T follicular helper cell (primary cell): ENCODE results near the gene ARNT2.
"Not testable (repeated sequence)": the region's sequence is repeated elsewhere in the genome, so short reads cannot be mapped to it uniquely, and the experiment has no call there.

Source experiments
- DNase-seq: peaks from one replicate; pipeline ENCODE4 v3.0.0-alpha.2; 2020; ENCODE audit warnings: low read depth

Gene ARNT2

DNA sequence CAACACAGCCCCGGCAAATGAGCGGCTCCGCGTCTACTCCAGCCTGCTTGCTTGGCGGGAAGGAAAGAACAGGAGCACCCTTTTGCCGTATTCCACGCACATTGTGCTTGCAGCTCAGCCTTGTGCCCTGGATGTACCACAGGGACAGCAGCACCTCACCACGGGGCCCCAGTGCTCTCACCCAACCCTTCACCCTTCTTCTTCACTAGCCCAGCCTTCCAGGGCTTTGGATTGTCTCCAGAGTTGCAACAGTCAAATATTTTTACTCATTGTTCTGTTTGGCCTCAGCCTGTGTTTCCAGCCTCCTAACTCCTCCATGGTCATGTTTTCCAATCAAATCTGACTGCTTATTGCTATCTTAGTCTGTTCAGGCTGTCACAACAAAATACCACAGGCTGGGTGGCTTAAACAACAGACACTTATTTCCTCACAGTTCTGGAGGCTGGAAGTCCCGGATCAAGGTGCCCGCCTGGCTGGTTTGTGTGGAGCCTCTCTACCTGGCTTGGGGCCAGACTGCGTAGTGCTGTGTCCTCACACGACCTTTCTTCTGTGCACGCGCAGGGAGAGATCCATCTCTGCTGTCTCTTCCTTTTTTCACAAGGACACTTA, 211.7 kb downstream of the ARNT2 start:
- DNase-seq: no peak

DNA sequence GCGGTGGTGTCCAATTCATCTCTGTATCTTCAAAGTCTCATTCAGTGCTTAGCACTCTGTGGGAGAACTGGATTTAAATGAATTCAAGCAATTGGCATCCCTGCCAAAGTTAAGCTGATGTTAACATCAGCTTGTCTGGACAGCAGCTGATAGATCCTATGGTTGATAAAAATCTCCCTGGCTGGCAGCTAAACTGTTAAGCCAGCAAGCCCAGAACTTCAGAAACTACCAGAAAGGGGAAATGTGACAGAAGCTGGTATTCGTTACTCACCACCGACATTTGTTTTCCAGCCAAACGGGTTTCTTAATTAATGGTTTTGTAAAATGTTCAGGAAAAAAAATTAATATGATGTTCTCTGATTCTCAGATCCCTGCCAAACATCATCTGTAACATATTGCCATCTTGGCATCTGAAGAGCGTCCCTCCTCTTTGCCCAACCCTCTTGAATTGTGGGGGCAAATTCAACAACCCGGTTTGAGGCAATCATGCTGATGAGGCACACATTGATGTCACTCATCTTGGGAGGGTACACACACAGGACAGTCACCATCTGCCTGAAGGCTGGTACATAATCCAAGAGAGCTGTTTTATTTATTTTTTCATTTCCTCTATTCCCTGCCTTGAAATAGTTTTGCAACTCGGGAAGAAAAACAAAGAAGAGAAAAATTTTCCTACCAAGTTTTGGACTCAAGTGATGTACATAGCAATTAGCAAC, 214.7 kb downstream of the ARNT2 start:
- no peak for DNase-seq

DNA sequence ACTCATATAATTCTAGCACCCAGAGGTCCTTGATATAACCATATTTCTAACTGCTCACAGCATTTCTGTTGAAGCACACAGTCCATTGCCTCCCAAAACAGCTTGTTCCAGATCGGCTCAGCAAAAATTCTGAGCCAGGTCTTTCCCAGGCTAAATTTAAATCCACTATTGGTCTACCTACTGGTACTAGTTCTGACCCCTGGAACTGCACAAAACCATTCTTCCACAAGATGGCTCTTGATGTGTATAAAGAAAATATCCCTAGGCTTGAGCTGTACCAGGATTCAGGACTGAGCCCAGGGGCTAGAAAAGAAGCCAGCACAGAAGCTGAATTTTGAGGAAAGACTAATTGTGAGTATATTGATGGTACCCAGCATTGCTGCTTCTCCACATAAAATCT, 215.5 kb downstream of the ARNT2 start:
- no peak for DNase-seq

DNA sequence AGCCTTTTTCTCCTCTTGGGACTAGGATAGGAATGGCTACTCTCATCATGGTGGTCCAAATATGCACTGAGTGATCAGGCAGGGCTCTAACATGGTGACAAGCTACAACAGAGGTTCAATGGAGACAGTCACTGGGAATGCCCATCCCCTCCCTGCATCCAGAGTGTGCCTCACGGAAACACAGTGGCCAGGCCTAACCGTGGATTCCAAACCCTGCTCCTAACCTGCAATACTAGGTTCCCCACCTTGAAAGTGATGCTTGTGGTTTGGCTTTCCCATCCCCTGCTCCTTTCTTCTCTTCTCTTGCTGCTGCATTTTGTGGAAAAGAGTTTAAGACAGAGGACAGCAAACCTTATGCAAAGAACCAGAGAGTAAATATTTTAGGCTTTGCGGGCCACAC, 216.0 kb downstream of the ARNT2 start:
- no peak for DNase-seq

DNA sequence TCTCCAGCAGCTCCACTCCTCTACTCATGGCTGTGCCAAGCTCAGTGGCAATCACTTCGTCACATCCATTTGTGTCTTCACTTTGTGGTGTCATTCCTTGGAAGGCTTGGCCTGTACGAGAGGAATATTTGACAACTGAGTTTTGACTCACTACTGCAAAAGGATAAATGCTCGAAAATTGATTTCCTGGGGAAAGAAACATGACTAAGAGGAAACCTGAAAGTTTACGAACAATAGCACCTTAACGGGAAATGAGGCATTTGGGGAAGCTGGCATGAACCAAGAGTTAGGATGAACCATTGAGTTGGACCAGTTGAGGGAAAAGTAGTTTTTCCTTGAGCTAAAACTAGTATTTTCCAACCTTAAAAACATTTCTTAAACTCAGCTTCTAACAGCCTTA, 216.7 kb downstream of the ARNT2 start:
- DNase-seq: no peak

DNA sequence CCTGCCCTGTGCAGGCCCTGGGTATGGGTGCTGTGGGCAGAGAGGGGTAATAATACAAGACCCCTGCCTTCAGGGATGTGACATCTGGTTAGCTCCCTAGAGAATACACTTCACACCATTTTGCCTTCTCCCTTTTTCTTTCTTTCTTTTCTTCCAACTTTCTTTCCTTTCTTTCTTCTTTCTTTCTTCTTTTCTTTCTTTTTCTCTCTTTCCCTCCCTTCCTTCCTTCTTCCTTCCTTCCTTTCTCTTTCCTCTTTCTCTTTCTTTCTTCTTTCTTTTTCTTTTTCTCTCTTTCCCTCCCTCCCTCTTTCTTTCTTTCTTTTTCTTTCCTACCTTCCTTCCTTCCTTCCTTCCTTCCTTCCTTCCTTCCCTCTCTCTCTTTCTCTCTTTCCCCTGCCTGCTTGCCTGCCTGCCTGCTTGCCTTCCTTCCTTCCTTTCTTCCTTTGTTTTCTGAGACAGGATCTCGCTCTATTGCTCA, 222.5 kb downstream of the ARNT2 start:
- DNase-seq: no peak

DNA sequence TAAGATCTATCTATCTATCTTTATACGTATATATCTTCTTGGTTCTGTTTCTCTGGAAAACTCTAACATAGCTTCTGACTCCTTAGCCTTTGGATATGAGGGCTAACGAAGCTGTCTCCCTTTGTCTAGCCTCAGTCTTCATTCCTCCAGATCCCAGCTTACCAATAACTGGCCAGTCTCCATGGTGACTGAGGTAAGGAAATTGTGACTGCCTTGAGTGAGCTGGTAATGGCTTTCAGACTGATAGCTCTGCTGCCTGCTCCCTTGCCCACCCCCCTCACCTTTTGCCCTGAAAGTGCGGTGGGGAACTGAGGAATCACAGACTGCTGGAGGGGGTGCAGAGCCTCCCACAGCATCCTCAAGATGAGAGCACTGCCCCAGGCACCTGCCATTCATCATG, 225.2 kb downstream of the ARNT2 start:
- DNase-seq: no peak

DNA sequence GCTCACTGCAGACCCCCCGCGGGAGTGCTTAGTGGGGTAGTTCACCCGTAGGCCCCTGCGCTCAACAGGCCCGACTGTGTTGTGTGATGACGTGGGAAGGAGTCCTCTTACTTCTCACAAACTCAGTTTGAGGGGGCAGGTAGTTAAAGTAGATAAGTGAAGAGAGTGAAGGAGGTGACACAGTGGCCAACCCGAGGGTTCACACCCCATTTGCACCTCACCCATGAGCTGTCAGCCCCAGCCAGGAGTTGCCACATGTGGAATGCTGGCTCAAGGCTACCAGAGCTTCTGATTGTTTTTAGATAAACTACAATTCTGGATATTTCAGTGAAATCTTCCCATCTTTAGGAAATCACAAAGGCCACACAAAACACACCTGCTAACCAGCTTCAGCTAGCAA, 226.8 kb downstream of the ARNT2 start:
- DNase-seq: no peak

DNA sequence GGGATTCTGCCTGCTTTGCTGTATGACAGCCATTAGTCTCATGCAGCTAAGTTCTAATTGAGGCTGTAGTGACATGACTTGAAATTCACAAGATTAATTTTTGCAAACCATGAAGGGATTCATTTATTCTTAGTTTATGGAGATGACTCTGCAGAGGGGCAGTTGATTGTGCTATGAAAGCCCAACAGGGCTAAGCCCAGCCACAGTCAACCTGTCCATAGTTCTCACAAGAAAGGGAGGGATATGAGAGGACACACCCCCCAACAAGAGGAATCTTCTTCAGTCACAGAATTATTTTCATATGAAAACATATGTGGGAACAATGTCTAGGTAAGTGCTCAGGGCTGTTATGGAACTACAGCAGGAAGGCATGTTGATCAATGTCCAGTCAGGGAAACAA, 229.0 kb downstream of the ARNT2 start:
- no peak for DNase-seq

DNA sequence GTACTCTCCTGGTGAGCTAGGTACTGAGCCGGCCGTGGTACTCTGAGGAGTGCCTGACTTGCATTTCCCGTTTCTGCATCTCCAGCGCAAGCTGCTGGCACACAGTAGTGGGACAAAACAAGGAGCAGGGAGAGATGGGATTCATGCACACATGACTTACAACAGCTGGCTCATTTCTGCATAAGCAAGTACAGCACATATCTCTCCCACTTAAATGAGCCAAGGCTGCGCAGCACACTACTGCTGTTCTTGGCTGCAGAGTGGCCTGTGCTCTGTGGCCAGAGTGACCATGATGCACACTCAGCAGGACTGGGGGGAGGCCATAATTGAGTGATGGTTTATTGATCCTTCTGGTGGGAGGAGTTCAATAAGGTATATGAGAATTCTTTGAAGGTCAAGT, 231.8 kb downstream of the ARNT2 start:
- no peak for DNase-seq

DNA sequence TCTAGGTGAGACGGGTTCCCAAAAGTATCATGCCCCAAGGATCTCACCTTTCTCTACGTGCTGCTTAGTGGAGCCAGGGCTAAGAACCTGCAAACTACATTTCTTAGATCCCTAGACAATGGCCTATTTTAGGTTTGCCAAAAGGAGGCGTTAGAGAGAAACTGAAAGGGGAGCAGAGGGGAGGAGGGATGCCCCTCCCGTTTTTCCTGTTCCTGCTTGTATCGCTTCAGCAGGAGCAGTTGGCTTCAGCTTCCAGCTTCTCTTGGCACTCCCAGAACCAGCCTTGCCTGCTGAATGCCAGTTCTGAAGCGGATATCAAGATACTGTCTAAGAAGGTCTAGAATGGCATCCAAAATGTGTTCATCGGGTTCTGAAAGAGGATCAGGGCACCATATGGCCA, 232.5 kb downstream of the ARNT2 start:
- DNase-seq: no peak

DNA sequence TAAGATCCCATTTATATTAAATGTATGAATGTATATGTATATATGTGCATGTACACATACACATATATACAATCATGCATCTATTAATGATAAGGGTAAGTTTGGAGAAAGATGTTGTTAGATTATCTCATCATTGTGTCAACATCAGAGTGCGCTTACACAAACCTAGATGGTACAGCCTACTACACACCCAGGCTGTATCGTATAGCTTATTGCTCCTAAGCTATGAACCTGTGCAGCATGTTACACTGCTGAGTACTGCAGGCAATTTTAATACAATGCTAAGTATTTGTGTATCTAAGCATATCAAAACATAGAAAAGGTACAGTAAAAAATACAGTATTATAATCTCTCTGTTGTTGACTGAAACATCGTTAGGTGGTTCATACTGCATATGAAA, 233.6 kb downstream of the ARNT2 start:
- DNase-seq: no peak

DNA sequence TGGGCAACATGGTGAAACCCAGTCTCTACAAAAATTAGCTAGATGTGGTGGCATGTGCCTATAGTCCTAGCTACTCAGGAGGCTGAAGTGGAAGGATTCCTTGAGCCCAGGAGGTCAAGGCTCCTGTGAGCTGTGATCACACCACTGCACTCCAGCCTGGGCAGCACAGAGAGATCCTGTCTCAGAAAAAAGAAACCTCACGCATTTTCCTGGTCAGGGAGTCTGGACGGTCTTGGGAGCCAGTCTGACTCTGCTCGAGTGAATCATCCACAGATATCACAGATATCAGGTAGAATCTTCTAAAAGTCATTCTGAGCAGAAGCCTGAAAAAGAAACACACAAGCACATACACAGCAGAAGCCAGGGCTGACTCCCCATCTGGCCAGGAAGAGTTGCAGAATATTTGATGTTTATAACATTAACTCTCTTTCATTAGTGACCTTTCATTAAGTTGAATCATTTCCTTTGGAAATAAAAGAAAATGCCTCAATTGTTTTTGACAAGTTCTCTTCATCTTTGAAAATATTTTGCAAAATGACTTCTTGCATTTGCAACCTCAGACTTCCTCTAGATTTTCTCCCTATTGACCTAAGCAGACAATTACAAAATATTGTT, 234.5 kb downstream of the ARNT2 start:
- no peak for DNase-seq

DNA sequence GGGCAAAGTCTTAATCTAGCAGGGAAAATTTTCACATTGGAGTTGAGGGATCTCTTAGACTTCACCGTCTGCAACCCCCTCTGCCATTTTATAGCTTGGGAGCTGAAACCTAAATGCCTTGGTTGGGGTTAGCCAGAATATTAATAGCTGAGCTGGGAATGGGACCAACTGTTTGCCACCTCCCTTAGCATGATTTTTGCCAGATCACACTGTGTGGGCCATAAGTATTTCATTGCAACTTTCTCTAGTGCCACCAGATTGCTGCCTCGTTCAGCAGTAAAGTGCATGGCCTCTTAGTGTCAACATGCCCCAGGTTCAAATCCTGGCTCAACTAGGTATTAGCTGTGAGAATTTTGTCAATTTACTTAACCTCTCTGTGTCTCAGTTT, 235.0 kb downstream of the ARNT2 start:
- DNase-seq: no peak

DNA sequence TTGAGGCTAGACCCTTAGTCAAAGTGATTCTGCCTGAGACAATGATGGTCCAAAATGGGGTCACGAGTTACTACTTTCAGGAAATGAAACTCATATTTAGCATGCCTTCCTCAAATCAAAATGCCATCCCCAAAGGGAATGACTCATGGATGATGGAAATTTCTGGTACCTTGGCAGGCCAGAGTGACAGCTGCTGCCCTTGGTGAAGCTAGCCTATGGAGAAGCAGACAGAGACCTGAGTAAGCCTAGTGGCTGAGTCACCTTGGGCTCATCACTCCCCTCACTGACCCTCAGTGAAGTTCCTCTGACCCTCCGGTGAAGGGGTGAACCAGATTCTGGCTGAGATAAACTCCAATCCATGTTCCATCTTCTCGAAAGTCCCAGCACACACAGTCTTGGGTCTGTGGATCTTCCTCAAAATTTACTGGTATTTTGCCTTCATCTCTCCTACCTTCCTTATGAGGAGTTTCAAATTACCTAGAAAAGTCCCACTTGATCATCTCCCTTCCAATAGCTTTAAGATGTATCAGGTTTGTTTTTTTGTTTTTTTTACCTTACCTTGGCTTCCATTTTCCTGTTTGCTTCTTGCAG, 236.4 kb downstream of the ARNT2 start:
- DNase-seq: no peak

DNA sequence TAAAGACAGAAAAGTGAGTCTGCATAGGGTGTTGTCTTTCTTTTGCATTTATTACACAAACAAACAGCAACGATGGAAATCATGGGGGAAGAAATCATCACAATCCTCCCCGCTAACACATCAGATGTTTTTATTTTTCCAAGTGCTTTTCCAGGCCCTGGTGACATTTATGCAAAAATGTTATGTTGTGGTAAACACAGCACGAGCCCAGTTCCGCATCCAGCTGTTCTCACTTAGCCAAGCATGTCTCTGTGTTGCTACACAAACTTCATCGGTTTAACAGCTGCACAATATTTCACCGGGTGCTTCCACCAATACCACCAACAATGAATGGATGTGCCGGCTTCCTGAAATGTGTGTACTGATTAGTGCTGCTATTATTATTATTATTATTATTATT, 237.2 kb downstream of the ARNT2 start:
- DNase-seq: no peak

DNA sequence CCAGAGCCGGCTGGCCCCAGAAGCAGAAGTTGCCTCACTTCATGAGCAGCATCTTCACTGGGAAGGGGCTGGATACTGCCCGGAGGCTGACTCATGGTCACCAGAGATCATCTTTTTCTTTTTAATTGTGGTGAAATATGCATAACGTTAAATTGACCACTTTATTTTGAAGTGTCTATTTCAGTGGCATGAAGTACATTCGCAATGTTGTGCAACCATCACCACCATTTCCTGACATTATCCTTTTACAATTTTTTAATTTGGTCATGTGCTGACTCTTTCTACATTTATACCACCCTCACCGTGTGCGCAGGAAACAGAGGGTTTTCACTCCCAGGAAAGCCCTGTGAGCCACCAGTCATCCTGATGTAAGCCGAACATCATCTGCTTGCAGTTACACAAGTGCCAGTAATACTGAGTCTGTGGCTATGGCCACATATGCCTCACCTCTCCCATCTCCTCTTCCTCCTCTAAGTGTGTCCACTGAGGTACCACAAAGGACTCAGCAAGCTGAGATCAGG, 239.3 kb downstream of the ARNT2 start:
- no peak for DNase-seq

DNA sequence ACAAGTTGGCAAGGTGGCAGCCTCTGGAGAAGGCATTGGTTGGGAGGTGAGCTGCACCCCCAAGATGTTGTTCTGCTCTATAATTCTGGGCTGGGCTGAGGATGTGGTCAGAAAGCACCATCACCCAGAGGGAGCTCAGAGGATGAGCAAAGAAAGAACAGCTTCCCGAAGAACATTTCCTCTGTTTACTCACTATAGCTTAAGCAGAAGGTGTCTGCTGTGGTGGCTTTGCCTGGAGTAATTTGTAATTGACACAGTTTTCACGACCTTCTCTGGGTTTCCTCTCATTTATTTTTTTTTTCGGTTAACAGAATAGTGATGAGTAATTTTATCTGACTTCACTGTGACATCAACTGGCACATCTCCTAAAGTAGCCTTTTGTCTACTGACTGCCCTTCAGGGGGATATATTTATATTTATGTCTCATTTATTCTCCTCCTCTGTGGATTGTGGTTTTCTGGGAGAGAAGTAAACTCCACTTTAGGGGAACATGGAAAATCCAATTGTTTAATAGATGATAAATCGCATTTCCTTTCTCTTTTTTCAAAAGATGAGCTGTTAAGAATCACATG, 241.4 kb downstream of the ARNT2 start:
- no peak for DNase-seq

DNA sequence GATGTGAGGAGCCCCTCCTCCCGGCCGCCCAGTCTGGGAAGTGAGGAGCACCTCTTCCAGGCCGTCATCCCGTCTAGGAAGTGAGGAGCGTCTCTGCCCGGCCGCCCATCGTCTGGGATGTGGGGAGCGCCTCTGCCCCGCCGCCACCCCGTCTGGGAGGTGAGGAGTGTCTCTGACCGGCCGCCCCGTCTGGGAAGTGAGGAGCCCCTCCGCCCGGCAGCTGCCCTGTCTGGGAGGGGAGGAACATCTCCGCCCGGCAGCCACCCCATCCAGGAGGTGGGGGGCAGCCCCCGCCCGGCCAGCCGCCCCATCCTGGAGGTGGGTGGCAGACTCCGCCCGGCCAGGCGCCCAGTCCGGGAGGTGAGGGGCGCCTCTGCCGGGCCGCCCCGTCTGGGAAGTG, 243.2 kb downstream of the ARNT2 start:
- DNase-seq: not testable (repeated sequence)
